HEK293 (cell line): Measurements from ENCODE around the gene EDAR.

Experiments
- ZBTB17 ChIP-seq: fragments of 450-650 bp; formaldehyde crosslinking; IDR thresholded peaks from 2 replicates; pipeline ENCODE4 v1.5.1; 2016; ENCODE audit warnings: missing biosample characterization, missing genetic modification characterization
- ZNF133 ChIP-seq: fragments of 450-650 bp; formaldehyde crosslinking; IDR thresholded peaks from 2 replicates; pipeline ENCODE4 v1.5.1; 2016; ENCODE audit warnings: missing biosample characterization, missing genetic modification characterization
- ZNF274 ChIP-seq, 2 experiments: fragments of 200-500 bp in 1 of 2; fragments of 450-650 bp in 1 of 2; sonication (Bioruptor generic) in 1 of 2; formaldehyde crosslinking in 1 of 2; IDR thresholded peaks; 2 replicates each; pipeline versions ENCODE4 v1.5.1 to v1.6.1; 2014 to 2016; ENCODE audit warnings: borderline replicate concordance in 1 of 2, inconsistent platforms in 1 of 2, low read length in 1 of 2, missing biosample characterization in 1 of 2, missing genetic modification characterization in 1 of 2
- ZNF37A ChIP-seq: fragments of 450-650 bp; IDR thresholded peaks from 2 replicates; pipeline ENCODE4 v1.5.1; 2018; ENCODE audit warnings: missing biosample characterization, missing genetic modification characterization
- ZNF423 ChIP-seq: fragments of 450-650 bp; formaldehyde crosslinking; IDR thresholded peaks from 2 replicates; pipeline ENCODE4 v1.5.1; 2016; ENCODE audit warnings: missing biosample characterization, missing genetic modification characterization
- ZNF426 ChIP-seq: fragments of 450-650 bp; formaldehyde crosslinking; IDR thresholded peaks from 2 replicates; pipeline ENCODE4 v1.5.1; 2017; ENCODE audit warnings: missing biosample characterization, missing genetic modification characterization, mild to moderate bottlenecking, inconsistent platforms, moderate library complexity
- ZNF510 ChIP-seq: fragments of 450-650 bp; formaldehyde crosslinking; IDR thresholded peaks from 2 replicates; pipeline ENCODE4 v1.5.1; 2018; ENCODE audit warnings: mild to moderate bottlenecking, missing genetic modification characterization, missing biosample characterization; ENCODE audit not compliant: insufficient replicate concordance
- ZNF558 ChIP-seq: fragments of 450-650 bp; formaldehyde crosslinking; IDR thresholded peaks from 2 replicates; pipeline ENCODE4 v1.5.1; 2016; ENCODE audit warnings: missing biosample characterization, missing genetic modification characterization
- TF ChIP-seq, protein P1 (sequence below): IDR thresholded peaks from 2 replicates; pipeline ENCODE4 v1.6.1; 2011; ENCODE audit warnings: mild to moderate bottlenecking, low read depth, low read length, borderline replicate concordance
- TF ChIP-seq, protein P2 (sequence below): sonication (generic); formaldehyde crosslinking; IDR thresholded peaks from 2 replicates; pipeline ENCODE4 v1.8.1; 2022; ENCODE audit warnings: mild to moderate bottlenecking, moderate library complexity, missing genetic modification reagents
- TF ChIP-seq, protein P3 (sequence below): fragments of 450-650 bp; formaldehyde crosslinking; IDR thresholded peaks from 2 replicates; pipeline ENCODE4 v1.5.1; 2016; ENCODE audit warnings: missing biosample characterization, missing genetic modification characterization

DNA sequence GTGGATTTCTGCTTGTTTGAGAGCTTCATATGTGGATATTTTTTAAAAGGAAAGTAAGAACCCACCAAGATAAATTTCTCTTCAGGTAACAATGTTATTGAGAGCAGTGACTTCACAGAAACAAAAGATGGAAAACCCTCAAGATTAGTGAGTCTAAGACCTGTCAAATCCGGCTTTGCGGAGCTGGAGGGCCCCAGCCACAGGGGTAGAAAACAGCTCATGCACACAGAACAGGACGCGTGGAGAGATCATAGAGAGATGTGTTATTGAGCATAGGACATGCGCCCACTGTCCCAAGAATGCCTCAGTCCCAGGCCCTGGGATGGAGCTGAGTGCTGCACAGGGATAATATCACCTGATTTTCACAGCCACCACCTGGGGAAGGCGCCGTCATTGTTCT lies 21.3 kb downstream of the EDAR start:
- TF ChIP-seq, protein P1, sequence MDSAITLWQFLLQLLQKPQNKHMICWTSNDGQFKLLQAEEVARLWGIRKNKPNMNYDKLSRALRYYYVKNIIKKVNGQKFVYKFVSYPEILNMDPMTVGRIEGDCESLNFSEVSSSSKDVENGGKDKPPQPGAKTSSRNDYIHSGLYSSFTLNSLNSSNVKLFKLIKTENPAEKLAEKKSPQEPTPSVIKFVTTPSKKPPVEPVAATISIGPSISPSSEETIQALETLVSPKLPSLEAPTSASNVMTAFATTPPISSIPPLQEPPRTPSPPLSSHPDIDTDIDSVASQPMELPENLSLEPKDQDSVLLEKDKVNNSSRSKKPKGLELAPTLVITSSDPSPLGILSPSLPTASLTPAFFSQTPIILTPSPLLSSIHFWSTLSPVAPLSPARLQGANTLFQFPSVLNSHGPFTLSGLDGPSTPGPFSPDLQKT = no peak
- TF ChIP-seq ZNF274 (IDR thresholded peaks at IDR 0.05; ENCODE audit: low read length) = no peak
- no peak for TF ChIP-seq ZNF274 (tag by site-specific recombination; IDR thresholded peaks at IDR 0.05; ENCODE audit: borderline replicate concordance)
- TF ChIP-seq ZNF558 (tag by site-specific recombination) = no peak
- TF ChIP-seq ZBTB17 (tag by site-specific recombination) = no peak
- TF ChIP-seq ZNF423 (tag by site-specific recombination) = no peak
- no peak for TF ChIP-seq ZNF510
- TF ChIP-seq, protein P2, sequence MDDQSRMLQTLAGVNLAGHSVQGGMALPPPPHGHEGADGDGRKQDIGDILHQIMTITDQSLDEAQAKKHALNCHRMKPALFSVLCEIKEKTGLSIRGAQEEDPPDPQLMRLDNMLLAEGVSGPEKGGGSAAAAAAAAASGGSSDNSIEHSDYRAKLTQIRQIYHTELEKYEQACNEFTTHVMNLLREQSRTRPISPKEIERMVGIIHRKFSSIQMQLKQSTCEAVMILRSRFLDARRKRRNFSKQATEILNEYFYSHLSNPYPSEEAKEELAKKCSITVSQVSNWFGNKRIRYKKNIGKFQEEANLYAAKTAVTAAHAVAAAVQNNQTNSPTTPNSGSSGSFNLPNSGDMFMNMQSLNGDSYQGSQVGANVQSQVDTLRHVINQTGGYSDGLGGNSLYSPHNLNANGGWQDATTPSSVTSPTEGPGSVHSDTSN (CRISPR knock-in tag) = no peak
- TF ChIP-seq ZNF426 (tag by site-specific recombination) = no peak
- TF ChIP-seq ZNF133 (tag by site-specific recombination) = no peak
- TF ChIP-seq, protein P3, sequence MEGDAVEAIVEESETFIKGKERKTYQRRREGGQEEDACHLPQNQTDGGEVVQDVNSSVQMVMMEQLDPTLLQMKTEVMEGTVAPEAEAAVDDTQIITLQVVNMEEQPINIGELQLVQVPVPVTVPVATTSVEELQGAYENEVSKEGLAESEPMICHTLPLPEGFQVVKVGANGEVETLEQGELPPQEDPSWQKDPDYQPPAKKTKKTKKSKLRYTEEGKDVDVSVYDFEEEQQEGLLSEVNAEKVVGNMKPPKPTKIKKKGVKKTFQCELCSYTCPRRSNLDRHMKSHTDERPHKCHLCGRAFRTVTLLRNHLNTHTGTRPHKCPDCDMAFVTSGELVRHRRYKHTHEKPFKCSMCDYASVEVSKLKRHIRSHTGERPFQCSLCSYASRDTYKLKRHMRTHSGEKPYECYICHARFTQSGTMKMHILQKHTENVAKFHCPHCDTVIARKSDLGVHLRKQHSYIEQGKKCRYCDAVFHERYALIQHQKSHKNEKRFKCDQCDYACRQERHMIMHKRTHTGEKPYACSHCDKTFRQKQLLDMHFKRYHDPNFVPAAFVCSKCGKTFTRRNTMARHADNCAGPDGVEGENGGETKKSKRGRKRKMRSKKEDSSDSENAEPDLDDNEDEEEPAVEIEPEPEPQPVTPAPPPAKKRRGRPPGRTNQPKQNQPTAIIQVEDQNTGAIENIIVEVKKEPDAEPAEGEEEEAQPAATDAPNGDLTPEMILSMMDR (tag by site-specific recombination) = no peak
- TF ChIP-seq ZNF37A (tag by site-specific recombination) = no peak
